GOT3 (cell line): ENCODE results near the gene GJB3.
A peak's percentile ranks its signal among the peaks of the same experiment; 100 is the strongest.
"Not testable (repeated sequence)": the region's sequence is repeated elsewhere in the genome, so short reads cannot be mapped to it uniquely, and the experiment has no call there.

Experiments used
- DNase-seq: peaks from one replicate; lab custom pipeline; 2025; ENCODE audit warnings: mixed read lengths; lab: John Stamatoyannopoulos, UW

Gene GJB3

GRCh38 chr1:34781071-34781843 lies at the start of gene GJB3:
Gene GJB3 (plus strand): TSS chr1:34781214. CDS start chr1:34784763, 3,549 bp downstream.
- DNase-seq, result no peak

GRCh38 chr1:34732831-34733230 lies 48.2 kb upstream of the GJB3 start:
- DNase-seq, result not testable (repeated sequence)

- no peak for DNase-seq
These were observed 44.3 kb upstream of the GJB3 start for GRCh38 chr1:34736692-34737091.

GRCh38 chr1:34737236-34737635 lies 43.8 kb upstream of the GJB3 start:
- DNase-seq, result not testable (repeated sequence)

- DNase-seq, result no peak
These were observed 41.4 kb upstream of the GJB3 start for GRCh38 chr1:34739613-34740012.

GRCh38 chr1:34740161-34740868 lies 40.7 kb upstream of the GJB3 start:
- no peak for DNase-seq

- DNase-seq, result peak; percentile 44
These were observed 38.2 kb upstream of the GJB3 start for GRCh38 chr1:34742667-34743270.

GRCh38 chr1:34743775-34744174 lies 37.2 kb upstream of the GJB3 start:
- DNase-seq, result no peak

- no peak for DNase-seq
These were observed 36.2 kb upstream of the GJB3 start for GRCh38 chr1:34744851-34745250.

- DNase-seq, result no peak
These were observed 35.3 kb upstream of the GJB3 start for GRCh38 chr1:34745666-34746065.

GRCh38 chr1:34746101-34746500 lies 34.9 kb upstream of the GJB3 start:
- DNase-seq, result no peak

GRCh38 chr1:34746785-34747637 lies 34.0 kb upstream of the GJB3 start:
- DNase-seq, result no peak

- DNase-seq, result no peak
These were observed 33.4 kb upstream of the GJB3 start for GRCh38 chr1:34747638-34747941.

- DNase-seq, result no peak
These were observed 31.0 kb upstream of the GJB3 start for GRCh38 chr1:34749992-34750391.

GRCh38 chr1:34750610-34751009 lies 30.4 kb upstream of the GJB3 start:
- DNase-seq, result no peak

- no peak for DNase-seq
These were observed 27.9 kb upstream of the GJB3 start for GRCh38 chr1:34753163-34753562.

GRCh38 chr1:34754964-34755637 lies 25.9 kb upstream of the GJB3 start, which contains the start of gene GJB5:
Gene GJB5 (plus strand): TSS chr1:34755047. CDS start chr1:34757331, 2,284 bp downstream.
- DNase-seq, result no peak

- no peak for DNase-seq
These were observed 25.1 kb upstream of the GJB3 start for GRCh38 chr1:34755961-34756360.

GRCh38 chr1:34757386-34757785 lies 23.6 kb upstream of the GJB3 start:
- DNase-seq, result no peak

- no peak for DNase-seq
These were observed 22.3 kb upstream of the GJB3 start for GRCh38 chr1:34758751-34759150.

GRCh38 chr1:34759503-34760357 lies 21.3 kb upstream of the GJB3 start, which contains the start of gene GJB4:
Gene GJB4 (plus strand): TSS chr1:34759740. CDS start chr1:34761255, 1,515 bp downstream.
- DNase-seq, result no peak
